GM06990 (cell line): ENCODE results near the gene KCTD4.

Source experiments
- DNase-seq: peaks from one replicate; pipeline ENCODE4 v3.0.0-alpha.2; 2011; ENCODE audit not compliant: insufficient read length; ENCODE audit errors: extremely low read depth
- H3K27me3 ChIP-seq: replicated peaks from 2 replicates; pipeline ENCODE4 v1.6.0; 2011; ENCODE audit warnings: low read length; ENCODE audit not compliant: control insufficient read depth, insufficient read depth
- H3K36me3 ChIP-seq: 2 replicates; pipeline ENCODE4 v1.5.1; 2011; ENCODE audit warnings: low read length; ENCODE audit not compliant: control insufficient read depth, insufficient read depth
- H3K4me3 ChIP-seq: replicated peaks from 2 replicates; pipeline ENCODE4 v1.5.1; 2011; ENCODE audit warnings: low read depth, mild to moderate bottlenecking, control low read depth, low read length
- TF ChIP-seq, protein P1 (sequence below): IDR thresholded peaks from 2 replicates; pipeline ENCODE4 v1.5.1; 2011; ENCODE audit warnings: low read length, control low read depth, mild to moderate bottlenecking, inconsistent platforms; ENCODE audit not compliant: insufficient read depth, poor library complexity, severe bottlenecking

Gene KCTD4

DNA sequence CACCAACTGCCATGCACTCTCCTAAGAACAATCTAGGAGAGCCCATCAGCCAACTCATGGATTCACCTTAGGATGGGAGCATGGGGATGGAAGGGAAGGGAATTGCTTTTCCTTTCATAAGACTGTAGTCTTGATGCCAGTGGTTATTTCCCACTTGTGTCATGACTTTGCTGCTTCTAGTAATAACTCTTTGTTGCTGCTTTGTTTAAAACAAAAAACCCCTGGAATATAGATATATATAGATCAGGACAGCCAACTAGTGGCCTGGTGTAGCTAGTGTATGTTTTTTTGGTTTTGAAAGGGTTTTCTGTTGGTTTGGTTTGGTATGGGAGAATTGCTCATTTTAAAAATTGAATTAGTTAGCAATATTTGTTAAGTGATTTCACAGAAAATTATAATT, 39.3 kb upstream of the KCTD4 start:
- no peak overlapping the region for H3K4me3 ChIP-seq
- no peaks in the 10 kb centered on the region for H3K36me3 ChIP-seq
- no peak for DNase-seq
- H3K27me3 ChIP-seq, result no peaks in the 10 kb centered on the region
- TF ChIP-seq, protein P1, sequence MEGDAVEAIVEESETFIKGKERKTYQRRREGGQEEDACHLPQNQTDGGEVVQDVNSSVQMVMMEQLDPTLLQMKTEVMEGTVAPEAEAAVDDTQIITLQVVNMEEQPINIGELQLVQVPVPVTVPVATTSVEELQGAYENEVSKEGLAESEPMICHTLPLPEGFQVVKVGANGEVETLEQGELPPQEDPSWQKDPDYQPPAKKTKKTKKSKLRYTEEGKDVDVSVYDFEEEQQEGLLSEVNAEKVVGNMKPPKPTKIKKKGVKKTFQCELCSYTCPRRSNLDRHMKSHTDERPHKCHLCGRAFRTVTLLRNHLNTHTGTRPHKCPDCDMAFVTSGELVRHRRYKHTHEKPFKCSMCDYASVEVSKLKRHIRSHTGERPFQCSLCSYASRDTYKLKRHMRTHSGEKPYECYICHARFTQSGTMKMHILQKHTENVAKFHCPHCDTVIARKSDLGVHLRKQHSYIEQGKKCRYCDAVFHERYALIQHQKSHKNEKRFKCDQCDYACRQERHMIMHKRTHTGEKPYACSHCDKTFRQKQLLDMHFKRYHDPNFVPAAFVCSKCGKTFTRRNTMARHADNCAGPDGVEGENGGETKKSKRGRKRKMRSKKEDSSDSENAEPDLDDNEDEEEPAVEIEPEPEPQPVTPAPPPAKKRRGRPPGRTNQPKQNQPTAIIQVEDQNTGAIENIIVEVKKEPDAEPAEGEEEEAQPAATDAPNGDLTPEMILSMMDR, result no peak

DNA sequence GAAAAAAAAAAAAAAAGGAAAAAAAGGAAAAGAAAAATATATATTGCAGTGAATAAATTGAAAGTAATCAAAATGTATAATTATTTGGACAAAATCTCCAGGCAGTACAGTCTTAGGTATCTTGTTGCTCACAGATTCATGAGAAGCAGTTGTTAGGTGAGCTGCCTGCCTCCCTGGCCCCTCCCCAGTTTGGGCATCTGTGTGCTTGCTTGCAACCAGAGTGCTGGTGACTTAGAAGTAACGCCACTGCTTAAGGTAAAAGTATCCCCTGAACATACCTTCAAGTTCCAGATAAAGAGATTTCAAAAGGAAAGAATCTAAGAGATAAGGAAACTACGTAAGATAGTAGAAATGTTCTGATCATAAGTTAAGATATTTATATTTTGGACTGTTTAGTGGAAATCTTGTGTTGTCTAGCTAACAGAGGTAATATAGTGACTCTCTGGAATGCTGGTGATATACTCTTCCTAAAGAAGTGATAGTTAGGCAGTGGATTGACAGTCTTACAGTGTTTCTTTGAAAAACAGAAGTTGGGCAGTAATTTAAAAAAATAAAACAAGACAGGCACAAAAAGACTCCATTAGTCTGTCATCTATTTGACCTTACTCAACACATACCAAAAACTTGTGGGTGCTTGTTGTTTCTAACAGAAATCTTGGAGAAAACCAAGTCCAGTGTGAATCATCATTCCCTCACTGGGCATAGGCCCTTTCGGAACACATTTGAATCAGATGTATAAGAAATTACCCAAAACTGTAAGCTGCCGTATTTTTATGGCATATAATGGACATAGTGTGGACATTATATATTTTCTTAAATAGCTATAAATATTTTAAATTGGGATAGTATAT, 38.3 kb upstream of the KCTD4 start:
- TF ChIP-seq, protein P1, result no peak
- no peaks in the 10 kb centered on the region for H3K27me3 ChIP-seq
- H3K4me3 ChIP-seq, result no peak overlapping the region
- no peaks in the 10 kb centered on the region for H3K36me3 ChIP-seq
- DNase-seq, result no peak

GRCh38 chr13:45232591-45232990, 31.7 kb upstream of the KCTD4 start:
- DNase-seq, result no peak
- TF ChIP-seq, protein P1, result no peak
- no peaks in the 10 kb centered on the region for H3K36me3 ChIP-seq
- no peak overlapping the region for H3K4me3 ChIP-seq
- no peaks in the 10 kb centered on the region for H3K27me3 ChIP-seq

DNA sequence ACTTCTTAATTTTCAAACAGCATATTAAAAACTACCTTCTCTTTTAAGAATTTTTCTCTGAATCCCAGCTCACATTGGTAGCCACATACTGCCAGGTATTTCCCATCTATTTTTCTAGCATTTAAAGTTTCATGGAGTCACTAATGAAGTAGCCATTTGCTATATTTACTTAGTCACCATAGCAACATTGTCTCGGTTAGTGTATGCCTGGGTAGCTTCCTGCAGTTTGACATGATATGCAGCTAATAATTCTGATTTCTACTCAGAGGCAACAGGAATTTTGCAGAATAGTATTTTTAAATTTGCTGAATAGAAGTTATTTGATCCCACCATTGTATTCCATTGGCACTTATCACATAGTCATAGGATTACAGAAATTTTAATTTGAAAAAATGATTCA, 30.9 kb upstream of the KCTD4 start:
- Histone ChIP-seq H3K4me3 (no peak overlapping the region), H3K27me3 (no peaks in the 10 kb centered on the region), H3K36me3 (no peaks in the 10 kb centered on the region)
- no peak for DNase-seq
- TF ChIP-seq, protein P1, result no peak

GRCh38 chr13:45231305-45231704, 30.5 kb upstream of the KCTD4 start:
- TF ChIP-seq, protein P1, result no peak
- Histone ChIP-seq H3K4me3 (no peak overlapping the region), H3K36me3 (no peaks in the 10 kb centered on the region), H3K27me3 (no peaks in the 10 kb centered on the region)
- no peak for DNase-seq

DNA sequence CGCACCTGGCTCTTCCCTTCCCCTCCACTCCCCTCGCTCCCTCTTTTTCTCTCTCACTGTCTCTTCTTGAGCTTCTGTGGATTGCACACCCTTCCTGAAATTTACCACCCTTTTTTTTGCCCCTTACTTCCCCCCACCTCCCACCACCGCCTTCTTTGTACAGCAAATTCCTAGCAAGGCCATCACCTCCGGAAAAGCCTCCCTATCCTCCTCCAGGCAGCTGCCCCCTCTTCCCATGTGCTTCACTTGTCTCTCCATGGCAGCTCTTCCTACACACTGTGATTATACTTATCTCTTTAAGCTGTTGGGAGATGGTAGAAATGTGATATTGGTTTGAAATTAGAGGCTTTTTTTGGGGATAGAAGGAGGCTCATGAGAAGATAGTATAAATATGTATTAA, 28.3 kb upstream of the KCTD4 start:
- TF ChIP-seq, protein P1, result no peak
- Histone ChIP-seq H3K27me3 (no peaks in the 10 kb centered on the region), H3K36me3 (no peaks in the 10 kb centered on the region), H3K4me3 (no peak overlapping the region)
- no peak for DNase-seq
